MG63 (cell line): Measurements from ENCODE around the gene KIF25. TPM values are rescaled to one million over a fixed set of nuclear protein-coding genes. Genes with fewer than 3 reads are reported as not detected.
"Not testable (repeated sequence)": the region's sequence is repeated elsewhere in the genome, so short reads cannot be mapped to it uniquely, and the experiment has no call there.

Experiments used
- DNase-seq: peaks from one replicate; pipeline ENCODE4 v3.0.0-alpha.2; 2020
- H3K27me3 ChIP-seq: fragments of 250-450 bp; sonication (Bioruptor Pico); 2 replicates; pipeline ENCODE4 v1.5.1; 2020; ENCODE audit warnings: mild to moderate bottlenecking, moderate library complexity
- H3K36me3 ChIP-seq: fragments of 250-450 bp; sonication (Bioruptor Pico); 2 replicates; pipeline ENCODE4 v1.5.1; 2020; ENCODE audit warnings: mild to moderate bottlenecking, moderate library complexity
- H3K4me3 ChIP-seq: fragments of 250-450 bp; sonication (Bioruptor Pico); 2 replicates; pipeline ENCODE4 v1.5.1; 2020; ENCODE audit warnings: mild to moderate bottlenecking, moderate library complexity
- H3K9me3 ChIP-seq: fragments of 250-450 bp; sonication (Bioruptor Pico); 2 replicates; pipeline ENCODE4 v1.5.1; 2020; ENCODE audit warnings: mild to moderate bottlenecking, moderate library complexity
- total RNA-seq: library from RNA; depleted of rRNA; stranded (reverse); fragments of >200 nt; shearing (Covaris generic); gene quantifications from 2 replicates; pipeline ENCODE4 v1.2.3, GENCODE V29; 2014; ENCODE audit warnings: low replicate concordance

The KIF25 gene
- total RNA-seq, 1 experiment from 2014 or later, result not detected

DNA sequence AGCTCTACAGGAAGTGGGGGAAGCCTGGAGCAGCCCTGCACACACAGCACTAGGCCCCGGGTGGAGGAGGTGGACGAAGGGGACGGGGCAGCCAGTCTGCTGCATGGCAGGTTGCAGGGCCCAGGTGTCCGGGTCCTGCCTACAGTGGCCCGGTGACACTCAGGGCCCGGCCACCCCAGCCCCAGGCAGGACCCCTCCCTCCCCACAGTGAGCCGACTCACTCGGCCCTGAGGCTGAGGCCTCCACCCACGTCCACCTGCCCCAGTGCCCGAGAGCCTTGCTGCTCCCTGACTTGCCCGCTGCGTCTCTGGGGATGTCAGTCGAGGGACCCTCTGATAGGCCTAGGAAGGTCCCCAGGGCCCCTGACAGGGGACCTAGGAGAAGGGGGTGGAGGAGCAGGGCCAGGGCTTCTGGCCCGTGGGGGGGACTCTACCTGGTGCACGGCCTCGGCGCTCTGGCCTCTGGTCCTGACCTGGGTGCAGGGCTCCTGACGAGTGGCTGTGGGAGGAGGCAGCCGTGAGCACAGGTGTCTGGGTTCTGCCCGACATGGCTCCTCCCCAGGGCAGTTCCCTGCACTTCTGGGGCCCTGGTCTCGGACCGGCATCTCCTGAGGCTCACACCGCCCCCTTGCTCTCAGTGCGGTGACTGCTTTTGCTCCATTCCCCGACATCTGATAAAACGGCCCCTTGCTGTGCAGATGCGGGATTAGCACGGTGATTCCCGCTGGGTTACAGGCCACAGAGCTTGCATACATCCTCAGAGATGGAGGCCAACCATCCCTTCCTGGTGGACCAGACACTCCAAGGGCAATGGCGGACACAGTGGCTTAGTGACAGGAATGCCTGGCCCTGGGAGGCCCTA lies 61.5 kb downstream of the KIF25 start:
- H3K4me3 ChIP-seq, result no peak overlapping the region

GRCh38 chr6:168060521-168060931 lies 63.1 kb downstream of the KIF25 start:
- H3K27me3 ChIP-seq, result no peaks in the 10 kb centered on the region
- H3K9me3 ChIP-seq, result no peaks in the 10 kb centered on the region
- no peak overlapping the region for H3K4me3 ChIP-seq
- H3K36me3 ChIP-seq, result no peaks in the 10 kb centered on the region
- peak; percentile 78 for DNase-seq

More for the DNA sequence above, 61.5 kb downstream of the KIF25 start:
- H3K36me3 ChIP-seq, result no peaks in the 10 kb centered on the region
- no peaks in the 10 kb centered on the region for H3K9me3 ChIP-seq
- no peak for DNase-seq
- H3K27me3 ChIP-seq, result no peaks in the 10 kb centered on the region

GRCh38 chr6:168061269-168062210 lies 64.1 kb downstream of the KIF25 start:
- no peaks in the 10 kb centered on the region for H3K27me3 ChIP-seq
- H3K9me3 ChIP-seq, result no peaks in the 10 kb centered on the region
- H3K4me3 ChIP-seq, result no peak overlapping the region
- no peaks in the 10 kb centered on the region for H3K36me3 ChIP-seq
- no peak for DNase-seq

DNA sequence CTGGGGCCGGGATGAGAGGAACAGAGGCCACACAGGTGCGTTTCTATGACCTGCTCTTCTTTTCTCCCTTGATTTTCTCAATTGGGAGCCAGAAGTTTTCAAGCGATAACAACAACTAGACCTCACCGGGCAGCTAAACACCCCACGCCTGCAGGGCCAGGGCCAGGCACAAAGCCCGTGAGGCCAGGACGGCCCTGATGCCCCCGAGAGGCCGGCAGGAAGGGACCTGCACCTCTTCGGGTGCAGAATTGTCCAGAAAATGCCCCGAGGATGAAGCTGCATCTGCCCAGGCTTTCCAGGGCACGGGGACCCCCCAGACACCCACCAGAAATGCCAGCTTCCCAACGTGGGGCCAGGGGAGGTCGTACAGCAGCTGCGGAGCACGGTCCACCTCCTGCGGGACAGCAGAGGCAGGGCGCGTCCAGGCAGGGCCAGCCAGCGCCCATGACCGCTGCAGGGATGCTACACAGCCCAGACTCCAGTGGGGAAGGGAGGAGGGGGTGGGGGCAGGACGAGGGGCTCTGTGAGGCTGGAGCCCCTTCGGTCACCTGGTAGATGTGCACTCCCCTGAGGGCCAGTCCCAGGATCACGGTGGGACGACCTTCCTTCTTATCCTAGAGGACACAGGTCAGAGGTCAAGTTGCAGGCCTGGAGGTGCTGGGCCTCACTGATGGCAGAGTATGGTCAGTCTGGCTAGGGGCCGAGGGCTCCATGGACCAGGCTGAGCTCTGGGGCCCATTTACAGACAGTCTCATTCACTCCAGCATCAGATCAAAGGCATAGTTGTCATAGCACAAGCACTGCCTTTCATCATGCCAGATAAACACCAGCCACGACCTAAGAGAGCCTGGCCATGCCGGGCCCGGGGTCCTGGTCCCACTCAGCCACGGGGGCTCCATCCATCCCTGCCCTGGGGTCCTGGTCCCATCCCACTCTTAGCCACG lies 65.1 kb downstream of the KIF25 start:
- H3K4me3 ChIP-seq, result no peak overlapping the region
- no peaks in the 10 kb centered on the region for H3K27me3 ChIP-seq
- H3K36me3 ChIP-seq, result no peaks in the 10 kb centered on the region
- no peaks in the 10 kb centered on the region for H3K9me3 ChIP-seq
- DNase-seq, result no peak

- no peak for DNase-seq
- Histone ChIP-seq H3K36me3 (no peaks in the 10 kb centered on the region), H3K9me3 (no peaks in the 10 kb centered on the region), H3K27me3 (no peaks in the 10 kb centered on the region), H3K4me3 (no peak overlapping the region)
Observed at GRCh38 chr6:168063431-168063830, 66.0 kb downstream of the KIF25 start.

DNA sequence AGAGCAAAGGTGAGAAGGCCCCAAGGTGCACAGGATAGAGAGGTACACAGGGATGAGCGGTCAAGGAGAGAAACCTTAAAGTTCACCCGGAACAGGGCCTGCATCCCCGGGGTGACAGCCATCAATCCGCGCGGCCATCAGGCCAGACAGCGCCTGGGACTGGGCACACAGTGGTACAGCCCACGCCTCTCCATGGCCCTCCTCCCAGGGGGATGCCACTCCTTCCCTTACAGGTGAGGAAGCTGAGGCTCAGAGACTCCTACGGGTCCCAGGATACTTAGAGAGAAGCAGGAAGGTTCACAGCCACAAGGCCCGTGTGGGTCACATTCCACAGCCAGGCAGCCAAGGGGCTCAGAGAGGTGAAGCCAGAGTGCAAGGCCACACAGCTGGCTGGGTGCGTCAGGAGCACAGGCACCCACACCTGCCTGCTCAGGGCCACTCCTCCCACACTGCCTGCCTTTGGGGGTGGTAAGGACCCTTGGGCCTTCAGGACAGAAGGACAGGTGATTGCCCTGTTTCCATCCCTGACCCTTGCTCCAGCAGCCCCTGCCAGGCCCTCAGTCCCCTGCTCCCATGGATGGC lies 66.8 kb downstream of the KIF25 start:
- H3K9me3 ChIP-seq, result no peaks in the 10 kb centered on the region
- no peaks in the 10 kb centered on the region for H3K27me3 ChIP-seq
- H3K4me3 ChIP-seq, result no peak overlapping the region
- H3K36me3 ChIP-seq, result no peaks in the 10 kb centered on the region
- DNase-seq, result no peak

DNA sequence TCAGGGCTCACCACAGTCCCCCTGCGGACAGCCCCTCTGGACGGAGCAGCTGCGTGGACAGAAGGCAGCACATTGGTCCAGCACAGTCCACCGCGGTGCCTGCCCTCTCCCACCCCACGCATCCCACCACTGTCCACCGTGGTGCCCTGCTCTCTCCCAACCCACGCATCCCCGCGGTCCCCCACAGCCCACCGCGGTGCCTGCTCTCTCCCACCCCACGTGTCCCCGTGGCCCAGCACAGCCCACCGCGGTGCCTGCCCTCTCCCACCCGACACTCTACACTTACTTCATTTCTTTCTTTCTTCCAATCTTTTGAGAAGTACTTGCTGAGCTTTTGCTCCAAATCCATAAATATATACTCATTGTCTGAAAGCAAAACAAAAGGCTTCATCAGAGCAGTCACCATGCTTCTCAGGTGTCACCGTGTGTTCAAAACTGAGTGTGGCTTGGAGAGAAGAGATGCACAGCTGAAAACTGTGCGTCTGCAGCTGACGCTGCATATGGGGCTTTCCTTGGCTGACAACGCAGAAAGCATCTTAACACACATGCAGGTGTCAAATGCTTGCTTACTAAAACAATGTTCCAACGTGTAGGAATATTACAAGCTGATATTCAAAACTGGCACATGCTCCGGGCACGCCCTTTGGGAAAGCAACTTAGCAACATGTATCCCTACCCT lies 69.7 kb downstream of the KIF25 start:
- no peak for DNase-seq
- Histone ChIP-seq H3K9me3 (no peaks in the 10 kb centered on the region), H3K4me3 (no peak overlapping the region), H3K36me3 (no peaks in the 10 kb centered on the region), H3K27me3 (no peaks in the 10 kb centered on the region)

DNA sequence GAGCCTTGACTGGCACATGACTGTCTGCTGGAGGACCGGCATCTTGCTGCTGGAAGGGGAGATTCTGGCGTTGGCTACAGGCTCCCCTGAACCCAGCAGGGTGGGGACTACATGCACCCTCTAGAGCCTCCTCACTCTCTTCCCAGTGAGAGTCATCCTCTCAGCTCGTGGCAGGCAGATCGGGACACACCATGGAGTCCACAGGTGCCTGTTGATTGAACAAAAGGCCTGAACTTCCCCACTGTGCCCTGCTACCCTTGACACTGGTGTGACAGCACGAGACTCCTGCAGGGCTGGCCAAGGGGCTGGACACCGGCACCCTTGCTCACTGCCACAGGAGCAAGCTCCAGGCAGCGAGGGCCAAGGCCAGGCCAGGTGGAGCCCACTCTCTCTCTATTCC lies 73.3 kb downstream of the KIF25 start:
- H3K9me3 ChIP-seq, result no peaks in the 10 kb centered on the region
- DNase-seq, result no peak
- H3K4me3 ChIP-seq, result no peak overlapping the region
- H3K36me3 ChIP-seq, result no peaks in the 10 kb centered on the region
- no peaks in the 10 kb centered on the region for H3K27me3 ChIP-seq

DNA sequence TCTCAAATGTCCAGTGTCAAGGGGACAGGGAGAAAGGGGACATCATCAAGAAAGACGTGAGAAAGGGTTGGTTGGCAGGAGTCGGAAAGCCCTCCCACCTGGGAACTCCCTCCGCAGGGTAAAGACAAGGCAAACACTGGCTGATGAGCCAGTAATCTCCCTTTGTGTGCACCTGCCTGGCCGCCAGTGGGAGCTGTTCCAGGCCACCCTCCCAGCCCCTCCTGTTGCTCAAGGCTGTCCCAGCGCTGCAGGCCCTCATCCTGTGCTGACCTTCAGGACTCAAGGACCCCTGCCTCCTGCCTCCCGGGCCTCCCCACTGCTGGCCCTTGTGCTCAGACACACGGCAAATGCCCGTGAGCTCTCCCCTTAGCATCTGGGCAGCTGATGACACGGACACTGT lies 74.1 kb downstream of the KIF25 start:
- DNase-seq, result no peak
- Histone ChIP-seq H3K9me3 (no peaks in the 10 kb centered on the region), H3K27me3 (no peaks in the 10 kb centered on the region), H3K4me3 (no peak overlapping the region), H3K36me3 (no peaks in the 10 kb centered on the region)

- no peaks in the 10 kb centered on the region for H3K9me3 ChIP-seq
- H3K4me3 ChIP-seq, result no peak overlapping the region
- H3K27me3 ChIP-seq, result no peaks in the 10 kb centered on the region
- H3K36me3 ChIP-seq, result no peaks in the 10 kb centered on the region
- DNase-seq, result no peak
Observed at GRCh38 chr6:168072261-168072660, 74.8 kb downstream of the KIF25 start.

DNA sequence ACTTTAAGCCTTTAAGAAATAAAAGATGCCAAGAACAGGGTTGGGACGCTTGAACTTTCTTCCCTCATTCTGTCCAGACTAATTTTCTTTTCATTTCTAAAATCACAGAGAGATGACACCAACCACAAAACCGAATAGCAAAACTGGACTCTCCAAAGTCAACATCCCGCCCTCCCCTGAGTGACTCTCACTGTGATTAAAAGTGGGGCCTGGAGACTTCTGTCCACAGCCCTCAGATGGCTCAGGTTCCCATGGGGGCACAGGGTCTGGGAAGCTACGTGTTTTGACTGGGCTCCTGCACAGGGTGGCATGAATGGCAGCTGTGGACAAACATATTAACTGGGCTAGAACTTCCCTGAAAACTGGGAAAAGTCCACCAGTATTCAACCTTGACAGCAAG lies 75.3 kb downstream of the KIF25 start:
- Histone ChIP-seq H3K27me3 (no peaks in the 10 kb centered on the region), H3K9me3 (no peaks in the 10 kb centered on the region), H3K4me3 (no peak overlapping the region), H3K36me3 (no peaks in the 10 kb centered on the region)
- DNase-seq, result no peak

DNA sequence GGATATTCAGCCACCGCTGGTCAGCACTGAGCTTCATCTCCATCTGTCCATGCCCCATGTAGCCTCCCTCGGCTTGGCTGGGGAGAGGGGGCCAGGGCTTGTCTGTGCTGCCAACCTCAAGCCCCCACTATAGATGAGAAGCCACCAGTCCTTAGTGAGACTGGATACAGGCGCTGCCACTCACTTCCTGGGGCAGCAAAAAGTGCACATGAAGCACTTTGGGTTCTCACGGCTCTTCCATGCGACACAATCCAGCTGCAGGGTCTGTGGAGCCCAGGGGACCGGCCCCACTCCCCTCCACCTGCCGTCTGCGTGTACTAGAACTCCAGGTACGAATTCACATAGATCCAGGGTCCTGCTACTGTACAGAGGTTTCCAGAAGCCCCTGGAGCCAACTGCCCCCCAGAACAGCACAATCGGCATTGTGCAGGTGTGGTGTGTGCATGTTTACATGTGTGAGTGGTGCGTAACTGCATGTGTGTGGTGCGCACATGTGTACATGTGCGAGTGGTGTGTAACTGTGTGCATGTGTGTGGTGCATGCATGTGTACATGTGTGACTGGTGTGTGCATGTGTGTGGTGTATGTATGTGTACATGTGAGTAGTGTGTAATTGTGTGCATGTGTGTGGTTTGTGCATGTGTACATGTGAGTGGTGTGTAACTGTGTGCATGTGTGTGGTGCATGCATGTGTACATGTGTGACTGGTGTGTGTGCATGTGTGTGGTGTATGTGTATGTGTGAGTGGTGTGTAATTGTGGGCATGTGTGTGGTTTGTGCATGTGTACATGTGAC lies 76.7 kb downstream of the KIF25 start:
- no peak for DNase-seq
- H3K4me3 ChIP-seq, result no peak overlapping the region
- H3K27me3 ChIP-seq, result no peaks in the 10 kb centered on the region
- no peaks in the 10 kb centered on the region for H3K36me3 ChIP-seq
- no peaks in the 10 kb centered on the region for H3K9me3 ChIP-seq

DNA sequence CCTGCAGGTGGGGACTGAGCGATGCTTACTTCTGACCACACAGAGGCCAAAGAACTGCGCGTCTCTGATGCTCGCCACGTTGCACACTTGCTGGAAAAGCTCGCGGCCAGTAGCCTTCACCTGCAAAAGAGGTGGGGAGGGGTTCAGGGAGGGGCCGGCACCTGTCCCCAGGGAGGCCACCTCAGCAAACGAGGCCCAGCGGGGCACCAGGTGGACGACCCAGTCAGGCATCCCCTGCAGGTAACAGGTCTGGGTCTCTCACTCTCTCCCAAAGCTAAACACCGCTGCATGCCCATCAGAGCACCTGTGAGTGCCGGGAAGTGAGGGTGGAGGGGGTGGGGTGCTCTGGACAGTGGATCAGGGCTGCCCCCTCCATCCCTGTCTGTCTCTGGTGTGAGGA lies 77.7 kb downstream of the KIF25 start:
- no peak overlapping the region for H3K4me3 ChIP-seq
- no peaks in the 10 kb centered on the region for H3K27me3 ChIP-seq
- no peaks in the 10 kb centered on the region for H3K36me3 ChIP-seq
- no peaks in the 10 kb centered on the region for H3K9me3 ChIP-seq
- DNase-seq, result no peak

DNA sequence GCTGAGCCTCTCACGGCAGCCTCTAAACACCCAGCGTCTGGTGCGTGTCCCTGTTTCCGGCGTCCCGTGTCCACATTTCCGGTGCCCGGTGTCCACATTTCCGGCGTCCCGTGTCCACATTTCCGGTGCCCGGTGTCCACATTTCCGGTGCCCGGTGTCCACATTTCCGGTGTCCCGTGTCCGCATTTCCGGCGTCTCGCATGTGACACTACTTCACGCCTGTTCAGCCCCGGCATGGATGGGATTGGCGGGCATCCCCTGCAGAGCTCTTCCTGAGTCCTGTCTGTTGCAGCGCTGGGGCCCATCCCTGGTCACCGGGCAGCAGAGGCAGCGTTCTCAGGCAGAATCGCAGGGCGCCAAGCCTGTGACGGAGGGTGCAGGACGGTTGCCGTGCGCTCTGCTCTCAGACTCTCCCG lies 78.3 kb downstream of the KIF25 start:
- H3K4me3 ChIP-seq, result no peak overlapping the region
- no peaks in the 10 kb centered on the region for H3K36me3 ChIP-seq
- no peaks in the 10 kb centered on the region for H3K9me3 ChIP-seq
- H3K27me3 ChIP-seq, result no peaks in the 10 kb centered on the region
- no peak for DNase-seq

- H3K4me3 ChIP-seq, H3K27me3 ChIP-seq, H3K36me3 ChIP-seq, H3K9me3 ChIP-seq, DNase-seq: not testable (repeated sequence)
Observed at GRCh38 chr6:168077401-168077800, 79.9 kb downstream of the KIF25 start.
